H9 (cell line): ENCODE measurements around the gene FOXN1. TPM values are rescaled to one million over a fixed set of nuclear protein-coding genes. Genes with fewer than 3 reads are reported as not detected.

Source experiments
- DNase-seq: peaks from one replicate; pipeline ENCODE4 v3.0.0-alpha.2; 2017
- H2AFZ ChIP-seq: one replicate; pipeline ENCODE4 v1.6.1; 2013; ENCODE audit warnings: mild to moderate bottlenecking, low read length, control low read depth, moderate library complexity
- H2AK5ac ChIP-seq: 2 replicates; pipeline ENCODE4 v1.6.1; 2013; ENCODE audit warnings: low read length, control low read depth, mixed read lengths; ENCODE audit not compliant: insufficient read length
- H2BK120ac ChIP-seq: one replicate; pipeline ENCODE4 v1.6.1; 2013; ENCODE audit warnings: low read depth, mild to moderate bottlenecking, low read length, control low read depth, inconsistent platforms; ENCODE audit not compliant: poor library complexity, severe bottlenecking
- H2BK12ac ChIP-seq: 2 replicates; pipeline ENCODE4 v1.6.1; 2013; ENCODE audit warnings: low read length, control low read depth, mixed read lengths, low read depth; ENCODE audit not compliant: insufficient read length
- H2BK15ac ChIP-seq: 2 replicates; pipeline ENCODE4 v1.6.1; 2013; ENCODE audit warnings: low read depth, low read length, control low read depth
- H2BK20ac ChIP-seq: one replicate; pipeline ENCODE4 v1.6.1; 2013; ENCODE audit warnings: low read depth, mild to moderate bottlenecking, low read length, control low read depth, inconsistent platforms; ENCODE audit not compliant: poor library complexity, severe bottlenecking
- H2BK5ac ChIP-seq: 2 replicates; pipeline ENCODE4 v1.6.1; 2013; ENCODE audit warnings: low read length, control low read depth, mixed read lengths; ENCODE audit not compliant: insufficient read length
- H3K14ac ChIP-seq: 2 replicates; pipeline ENCODE4 v1.6.1; 2013; ENCODE audit warnings: low read length, control low read depth; ENCODE audit not compliant: insufficient read depth
- H3K18ac ChIP-seq: 2 replicates; pipeline ENCODE4 v1.6.1; 2013; ENCODE audit warnings: low read depth, mild to moderate bottlenecking, mixed read lengths, low read length, control low read depth; ENCODE audit not compliant: insufficient read length
- H3K23ac ChIP-seq: 2 replicates; pipeline ENCODE4 v1.6.1; 2013; ENCODE audit warnings: low read length, control low read depth, mixed read lengths, low read depth; ENCODE audit not compliant: insufficient read length
- H3K23me2 ChIP-seq: 2 replicates; pipeline ENCODE4 v1.6.1; 2013; ENCODE audit warnings: low read depth, mild to moderate bottlenecking, mixed read lengths, low read length, control low read depth; ENCODE audit not compliant: insufficient read length, poor library complexity, severe bottlenecking
- H3K27ac ChIP-seq: 2 replicates; pipeline ENCODE4 v1.5.1; 2013; ENCODE audit warnings: low read length, control low read depth, mixed read lengths, low read depth; ENCODE audit not compliant: insufficient read length
- H3K27me3 ChIP-seq: 2 replicates; pipeline ENCODE4 v1.6.1; 2013; ENCODE audit warnings: low read length, control low read depth, inconsistent platforms; ENCODE audit not compliant: insufficient read depth
- H3K4ac ChIP-seq: 2 replicates; pipeline ENCODE4 v1.6.1; 2013; ENCODE audit warnings: low read depth, mild to moderate bottlenecking, control low read depth, inconsistent platforms, low read length, moderate library complexity
- H3K4me1 ChIP-seq: 2 replicates; pipeline ENCODE4 v1.6.1; 2013; ENCODE audit warnings: low read length, control low read depth, inconsistent platforms; ENCODE audit not compliant: insufficient read depth
- H3K4me2 ChIP-seq: 2 replicates; pipeline ENCODE4 v1.6.1; 2013; ENCODE audit warnings: low read length, control low read depth, mixed read lengths; ENCODE audit not compliant: insufficient read length, insufficient read depth
- H3K56ac ChIP-seq: 2 replicates; pipeline ENCODE4 v1.6.1; 2013; ENCODE audit warnings: low read depth, mild to moderate bottlenecking, mixed read lengths, low read length, control low read depth; ENCODE audit not compliant: insufficient read length
- H3K79me1 ChIP-seq: 2 replicates; pipeline ENCODE4 v1.6.1; 2013; ENCODE audit warnings: low read depth, mild to moderate bottlenecking, moderate library complexity, low read length, control low read depth, inconsistent platforms; ENCODE audit not compliant: insufficient read depth, poor library complexity, severe bottlenecking
- H3K79me2 ChIP-seq: 2 replicates; pipeline ENCODE4 v1.6.1; 2013; ENCODE audit warnings: low read length, control low read depth, inconsistent platforms; ENCODE audit not compliant: insufficient read depth
- H3K9ac ChIP-seq: 2 replicates; pipeline ENCODE4 v1.6.1; 2013; ENCODE audit warnings: low read length, control low read depth, mixed read lengths; ENCODE audit not compliant: insufficient read length; ENCODE audit errors: extremely low read depth
- H3K9me3 ChIP-seq: one replicate; pipeline ENCODE4 v1.6.1; 2013; ENCODE audit warnings: low read depth, low read length, inconsistent platforms; ENCODE audit not compliant: control insufficient read depth
- H3T11ph ChIP-seq: one replicate; pipeline ENCODE4 v1.6.1; 2013; ENCODE audit warnings: mild to moderate bottlenecking, low read length, control low read depth, inconsistent platforms
- H4K20me1 ChIP-seq: one replicate; pipeline ENCODE4 v1.6.1; 2013; ENCODE audit not compliant: control insufficient read depth, insufficient read length, insufficient read depth
- H4K5ac ChIP-seq: 2 replicates; pipeline ENCODE4 v1.6.1; 2013; ENCODE audit warnings: low read depth, mild to moderate bottlenecking, mixed read lengths, low read length, control low read depth; ENCODE audit not compliant: insufficient read length
- H4K8ac ChIP-seq: replicated peaks from 2 replicates; pipeline ENCODE4 v1.6.1; 2013; ENCODE audit warnings: low read length, control low read depth, mixed read lengths, low read depth; ENCODE audit not compliant: insufficient read length
- H4K91ac ChIP-seq: 2 replicates; pipeline ENCODE4 v1.6.1; 2013; ENCODE audit warnings: low read depth, mild to moderate bottlenecking, moderate library complexity, mixed read lengths, low read length, control low read depth; ENCODE audit not compliant: insufficient read length
- H3K27ac Mint-ChIP-seq, 3 experiments: 2 replicates in 2 of 3; 3 replicates in 1 of 3; pipeline ENCODE4 v1.8.0; 2020 to 2021; ENCODE audit warnings: mixed read lengths in 3 of 3, mild to moderate bottlenecking in 1 of 3, moderate library complexity in 1 of 3
- H3K27me3 Mint-ChIP-seq: 2 replicates; pipeline ENCODE4 v1.8.0; 2021; ENCODE audit warnings: low read depth, mild to moderate bottlenecking, moderate library complexity, mixed read lengths
- H3K36me3 Mint-ChIP-seq, 3 experiments: 2 replicates in 2 of 3; 3 replicates in 1 of 3; pipeline ENCODE4 v1.8.0; 2020 to 2021; ENCODE audit warnings: low read depth in 3 of 3, mixed read lengths in 3 of 3; ENCODE audit not compliant: insufficient read depth in 1 of 3
- H3K4me1 Mint-ChIP-seq, 2 experiments: 2 replicates each; pipeline ENCODE4 v1.8.0; 2020; ENCODE audit warnings: mixed read lengths in 2 of 2
- H3K4me3 Mint-ChIP-seq, 2 experiments: 2 replicates in 1 of 2; 3 replicates in 1 of 2; pipeline ENCODE4 v1.8.0; 2020 to 2021; ENCODE audit warnings: mild to moderate bottlenecking in 2 of 2, mixed read lengths in 2 of 2, moderate library complexity in 1 of 2
- H3K9me3 Mint-ChIP-seq, 2 experiments: 2 replicates in 1 of 2; 3 replicates in 1 of 2; pipeline ENCODE4 v1.8.0; 2020; ENCODE audit warnings: mild to moderate bottlenecking in 2 of 2, mixed read lengths in 2 of 2, moderate library complexity in 1 of 2
- WGBS: extraction: QIAGEN DNeasy Blood & Tissue Kit; methylation state at CpG from one replicate; pipeline ENCODE4 v1.1.7; 2013; ENCODE audit warnings: missing lambda C conversion rate, low lambda C conversion rate, mixed read lengths; ENCODE audit not compliant: insufficient read length; ENCODE audit errors: extremely low coverage; 5-methylcytosine and 5-hydroxymethylcytosine counted together
- total RNA-seq: library from RNA; stranded (reverse); gene quantifications from 2 replicates; pipeline ENCODE4 v1.2.1, GENCODE V29; 2021
- TF ChIP-seq, protein P1 (sequence below): fragments of 200-600 bp; sonication (generic); conservative IDR thresholded peaks from 3 replicates; pipeline ENCODE4 v1.8.0; 2021; ENCODE audit warnings: antibody characterized with exemption, mild to moderate bottlenecking

Gene FOXN1
- total RNA-seq, 1 experiment from 2014 or later: not detected

DNA sequence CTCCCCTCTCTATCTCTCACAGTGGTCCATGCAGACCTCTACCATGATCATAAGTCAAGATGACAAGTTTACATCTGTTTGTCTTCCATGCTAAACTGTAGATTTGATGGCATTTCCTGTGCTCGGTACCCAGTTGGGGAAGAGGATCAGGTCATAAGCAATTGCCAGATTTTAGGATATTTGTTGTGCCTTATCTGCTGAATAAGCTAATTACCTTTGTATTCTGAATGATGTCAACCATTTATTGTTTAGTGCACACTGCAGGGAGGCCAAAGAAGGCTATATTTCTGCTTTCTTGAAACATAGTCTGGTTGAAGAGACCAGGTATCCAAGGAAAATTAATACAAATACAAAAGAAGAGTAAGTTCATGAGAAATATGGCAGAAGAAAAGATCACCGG lies 76.4 kb downstream of the FOXN1 start:
- no peak overlapping the region for H3K56ac ChIP-seq
- H3K27ac ChIP-seq: no peak overlapping the region
- H3K9me3 Mint-ChIP-seq: no peaks in the 10 kb centered on the region; a peak in 1 of 5 replicates
- no peaks in the 10 kb centered on the region for H4K20me1 ChIP-seq
- H3K14ac ChIP-seq: no peak overlapping the region
- no peak overlapping the region for H3K4me3 Mint-ChIP-seq
- H4K5ac ChIP-seq: no peak overlapping the region
- no peak overlapping the region for H3K23ac ChIP-seq
- H4K91ac ChIP-seq: no peak overlapping the region
- no peaks in the 10 kb centered on the region for H3K79me1 ChIP-seq
- H2BK5ac ChIP-seq: no peak overlapping the region
- TF ChIP-seq, protein P1, sequence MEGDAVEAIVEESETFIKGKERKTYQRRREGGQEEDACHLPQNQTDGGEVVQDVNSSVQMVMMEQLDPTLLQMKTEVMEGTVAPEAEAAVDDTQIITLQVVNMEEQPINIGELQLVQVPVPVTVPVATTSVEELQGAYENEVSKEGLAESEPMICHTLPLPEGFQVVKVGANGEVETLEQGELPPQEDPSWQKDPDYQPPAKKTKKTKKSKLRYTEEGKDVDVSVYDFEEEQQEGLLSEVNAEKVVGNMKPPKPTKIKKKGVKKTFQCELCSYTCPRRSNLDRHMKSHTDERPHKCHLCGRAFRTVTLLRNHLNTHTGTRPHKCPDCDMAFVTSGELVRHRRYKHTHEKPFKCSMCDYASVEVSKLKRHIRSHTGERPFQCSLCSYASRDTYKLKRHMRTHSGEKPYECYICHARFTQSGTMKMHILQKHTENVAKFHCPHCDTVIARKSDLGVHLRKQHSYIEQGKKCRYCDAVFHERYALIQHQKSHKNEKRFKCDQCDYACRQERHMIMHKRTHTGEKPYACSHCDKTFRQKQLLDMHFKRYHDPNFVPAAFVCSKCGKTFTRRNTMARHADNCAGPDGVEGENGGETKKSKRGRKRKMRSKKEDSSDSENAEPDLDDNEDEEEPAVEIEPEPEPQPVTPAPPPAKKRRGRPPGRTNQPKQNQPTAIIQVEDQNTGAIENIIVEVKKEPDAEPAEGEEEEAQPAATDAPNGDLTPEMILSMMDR: no peak
- no peak overlapping the region for H2BK12ac ChIP-seq
- no peak overlapping the region for H3K4me2 ChIP-seq
- no peaks in the 10 kb centered on the region for H3K23me2 ChIP-seq
- H3K79me2 ChIP-seq: no peaks in the 10 kb centered on the region
- H3K18ac ChIP-seq: no peak overlapping the region
- no peak for DNase-seq
- no peak overlapping the region for H3K9ac ChIP-seq
- H3K4me1 ChIP-seq: no peaks in the 10 kb centered on the region
- no peaks in the 10 kb centered on the region for H3K27me3 Mint-ChIP-seq
- no peak overlapping the region for H2BK15ac ChIP-seq
- H2BK20ac ChIP-seq: no peak overlapping the region
- no peak overlapping the region for H2AFZ ChIP-seq
- no peak overlapping the region for H3T11ph ChIP-seq
- whole genome bisulfite sequencing: no CpG with 5 or more reads among the region's 2 CpGs
- H3K27me3 ChIP-seq: no peaks in the 10 kb centered on the region
- peaks cover 29 to 34% (median 33%) of the 10 kb centered on the region in 3 experiments; a peak in 6 of 7 replicates for H3K36me3 Mint-ChIP-seq
- no peak overlapping the region for H3K27ac Mint-ChIP-seq
- H4K8ac ChIP-seq: no peak overlapping the region
- H3K4me1 Mint-ChIP-seq: peaks cover 0 to 2% of the 10 kb centered on the region in 2 experiments; a peak in 2 of 4 replicates
- no peaks in the 10 kb centered on the region for H3K9me3 ChIP-seq
- H2BK120ac ChIP-seq: no peak overlapping the region
- no peak overlapping the region for H2AK5ac ChIP-seq
- H3K4ac ChIP-seq: no peak overlapping the region
